Astrocyte (in vitro differentiated cells and primary cell): ENCODE measurements around the gene EMX2. TPM values are rescaled to one million over a fixed set of nuclear protein-coding genes. Genes with fewer than 3 reads are reported as not detected.

Source experiments
- DNase-seq: peaks from one replicate; pipeline ENCODE4 v3.0.0-alpha.2; 2010; ENCODE audit warnings: low read depth
- FAIRE-seq: peaks from 2 replicates; lab custom pipeline; 2011; peaks lifted over from hg19 to GRCh38; lab: Jason Lieb, UNC
- H2AFZ ChIP-seq: 2 replicates; pipeline ENCODE4 v1.6.0; 2012; ENCODE audit warnings: low read depth, low read length, inconsistent platforms
- H3K27ac ChIP-seq: 2 replicates; pipeline ENCODE4 v1.5.1; 2011; ENCODE audit warnings: low read depth, low read length, inconsistent platforms
- H3K27me3 ChIP-seq: 2 replicates; pipeline ENCODE4 v1.6.0; 2011; ENCODE audit warnings: low read length, inconsistent platforms; ENCODE audit not compliant: insufficient read depth
- H3K36me3 ChIP-seq: 2 replicates; pipeline ENCODE4 v1.5.1; 2011; ENCODE audit warnings: low read length, inconsistent platforms; ENCODE audit not compliant: insufficient read depth
- H3K4me1 ChIP-seq: 2 replicates; pipeline ENCODE4 v1.5.1; 2011; ENCODE audit warnings: low read length, inconsistent platforms; ENCODE audit not compliant: insufficient read depth
- H3K4me2 ChIP-seq: 2 replicates; pipeline ENCODE4 v1.6.0; 2012; ENCODE audit warnings: low read length, inconsistent platforms
- H3K4me3 ChIP-seq: 2 replicates; pipeline ENCODE4 v1.5.1; 2011; ENCODE audit warnings: low read depth, mild to moderate bottlenecking, low read length, inconsistent platforms; ENCODE audit not compliant: insufficient read depth
- H3K79me2 ChIP-seq: 2 replicates; pipeline ENCODE4 v1.6.0; 2012; ENCODE audit warnings: mild to moderate bottlenecking, low read length, inconsistent platforms; ENCODE audit not compliant: insufficient read depth
- H3K9ac ChIP-seq: 2 replicates; pipeline ENCODE4 v1.6.0; 2012; ENCODE audit warnings: mild to moderate bottlenecking, low read length, inconsistent platforms
- H3K9me3 ChIP-seq: 2 replicates; pipeline ENCODE4 v1.5.1; 2012; ENCODE audit warnings: low read depth, mild to moderate bottlenecking, low read length, inconsistent platforms; ENCODE audit not compliant: insufficient read depth
- H4K20me1 ChIP-seq: 2 replicates; pipeline ENCODE4 v1.6.0; 2012; ENCODE audit warnings: low read length, inconsistent platforms; ENCODE audit not compliant: insufficient read depth
- H3K27ac Mint-ChIP-seq: one replicate; pipeline ENCODE4 v1.8.0; 2021; ENCODE audit warnings: mild to moderate bottlenecking, mixed read lengths; ENCODE audit not compliant: unreplicated experiment
- H3K27me3 Mint-ChIP-seq: one replicate; pipeline ENCODE4 v1.8.0; 2021; ENCODE audit warnings: low read depth, mixed read lengths; ENCODE audit not compliant: unreplicated experiment
- H3K36me3 Mint-ChIP-seq: one replicate; pipeline ENCODE4 v1.8.0; 2021; ENCODE audit warnings: low read depth, mixed read lengths; ENCODE audit not compliant: unreplicated experiment
- H3K4me1 Mint-ChIP-seq: one replicate; pipeline ENCODE4 v1.8.0; 2021; ENCODE audit warnings: low read depth, mixed read lengths; ENCODE audit not compliant: unreplicated experiment
- H3K4me3 Mint-ChIP-seq: one replicate; pipeline ENCODE4 v1.8.0; 2021; ENCODE audit warnings: mild to moderate bottlenecking, moderate library complexity, mixed read lengths; ENCODE audit not compliant: unreplicated experiment
- H3K9me3 Mint-ChIP-seq: one replicate; pipeline ENCODE4 v1.8.0; 2021; ENCODE audit warnings: mild to moderate bottlenecking, mixed read lengths; ENCODE audit not compliant: unreplicated experiment
- CTCF ChIP-seq: IDR thresholded peaks from 2 replicates; pipeline ENCODE4 v1.5.1; 2011; ENCODE audit warnings: low read depth, mild to moderate bottlenecking, inconsistent platforms, low read length, moderate library complexity; ENCODE audit not compliant: insufficient read depth
- EZH2 ChIP-seq: IDR thresholded peaks from 2 replicates; pipeline ENCODE4 v1.6.1; 2012; ENCODE audit warnings: mild to moderate bottlenecking, low read length, inconsistent platforms; ENCODE audit not compliant: insufficient read depth
- total RNA-seq: library from RNA; stranded (reverse); gene quantifications from 2 replicates; pipeline ENCODE4 v1.2.1, GENCODE V29; 2021

Gene EMX2
- total RNA-seq, 1 donor from 2014 or later = not detected

- no peak overlapping the region for H3K9ac ChIP-seq
- H3K79me2 ChIP-seq = peaks cover 7% of the 10 kb centered on the region
- H3K27ac Mint-ChIP-seq = no peak overlapping the region
- H3K9me3 Mint-ChIP-seq = peaks cover 9% of the 10 kb centered on the region
- H4K20me1 ChIP-seq = no peaks in the 10 kb centered on the region
- H3K27me3 Mint-ChIP-seq = peaks cover 77% of the 10 kb centered on the region
- H3K9me3 ChIP-seq = no peaks in the 10 kb centered on the region
- no peaks in the 10 kb centered on the region for H3K36me3 ChIP-seq
- no peaks in the 10 kb centered on the region for H3K4me1 Mint-ChIP-seq
- peak overlapping the region; percentile 39 for H3K4me3 ChIP-seq
- no peak overlapping the region for H3K27ac ChIP-seq
- H3K36me3 Mint-ChIP-seq = no peaks in the 10 kb centered on the region
- H3K4me2 ChIP-seq = peak overlapping the region; percentile 73
- TF ChIP-seq EZH2 (no peak), CTCF (no peak)
- peak overlapping the region; percentile 69 for H2AFZ ChIP-seq
- peaks cover 87% of the 10 kb centered on the region for H3K27me3 ChIP-seq
- no peak overlapping the region for H3K4me3 Mint-ChIP-seq
- FAIRE-seq (no peak), DNase-seq (no peak)
- peaks cover 5% of the 10 kb centered on the region for H3K4me1 ChIP-seq
These were observed 4.5 kb upstream of the EMX2 start for GRCh38 chr10:117537904-117538524.

- H3K4me1 ChIP-seq = peaks cover 5% of the 10 kb centered on the region
- H3K27ac ChIP-seq = no peak overlapping the region
- FAIRE-seq (no peak), DNase-seq (no peak)
- Mint-ChIP-seq H3K4me3 (no peak overlapping the region), H3K9me3 (peaks cover 3% of the 10 kb centered on the region), H3K36me3 (no peaks in the 10 kb centered on the region), H3K27me3 (peaks cover 68% of the 10 kb centered on the region), H3K4me1 (peaks cover 2% of the 10 kb centered on the region), H3K27ac (no peak overlapping the region)
- TF ChIP-seq CTCF (no peak), EZH2 (no peak)
- H3K27me3 ChIP-seq = peaks cover 86% of the 10 kb centered on the region
- no peaks in the 10 kb centered on the region for H3K36me3 ChIP-seq
- no peak overlapping the region for H2AFZ ChIP-seq
- H4K20me1 ChIP-seq = peaks cover under 1% of the 10 kb centered on the region
- H3K4me2 ChIP-seq = no peak overlapping the region
- H3K79me2 ChIP-seq = peaks cover under 1% of the 10 kb centered on the region
- no peak overlapping the region for H3K4me3 ChIP-seq
- no peak overlapping the region for H3K9ac ChIP-seq
- H3K9me3 ChIP-seq = no peaks in the 10 kb centered on the region
These were observed 3.2 kb upstream of the EMX2 start for GRCh38 chr10:117539361-117539773.

- Histone ChIP-seq H3K4me2 (no peak overlapping the region), H3K9ac (no peak overlapping the region), H3K27ac (no peak overlapping the region), H3K4me3 (no peak overlapping the region), H2AFZ (no peak overlapping the region), H3K79me2 (peaks cover 6% of the 10 kb centered on the region), H4K20me1 (peaks cover 3% of the 10 kb centered on the region), H3K4me1 (peaks cover 5% of the 10 kb centered on the region), H3K27me3 (peaks cover 88% of the 10 kb centered on the region), H3K36me3 (no peaks in the 10 kb centered on the region), H3K9me3 (no peaks in the 10 kb centered on the region)
- Mint-ChIP-seq H3K27me3 (peaks cover 73% of the 10 kb centered on the region), H3K4me1 (peaks cover 3% of the 10 kb centered on the region), H3K27ac (no peak overlapping the region), H3K36me3 (no peaks in the 10 kb centered on the region), H3K9me3 (peaks cover 3% of the 10 kb centered on the region), H3K4me3 (no peak overlapping the region)
- no peak for DNase-seq
- no peak for TF ChIP-seq CTCF
- TF ChIP-seq EZH2 = no peak
- no peak for FAIRE-seq
These were observed 2.5 kb upstream of the EMX2 start for GRCh38 chr10:117539903-117540639.
